ENCODE results near the gene PROM2.

Gene PROM2

DNA sequence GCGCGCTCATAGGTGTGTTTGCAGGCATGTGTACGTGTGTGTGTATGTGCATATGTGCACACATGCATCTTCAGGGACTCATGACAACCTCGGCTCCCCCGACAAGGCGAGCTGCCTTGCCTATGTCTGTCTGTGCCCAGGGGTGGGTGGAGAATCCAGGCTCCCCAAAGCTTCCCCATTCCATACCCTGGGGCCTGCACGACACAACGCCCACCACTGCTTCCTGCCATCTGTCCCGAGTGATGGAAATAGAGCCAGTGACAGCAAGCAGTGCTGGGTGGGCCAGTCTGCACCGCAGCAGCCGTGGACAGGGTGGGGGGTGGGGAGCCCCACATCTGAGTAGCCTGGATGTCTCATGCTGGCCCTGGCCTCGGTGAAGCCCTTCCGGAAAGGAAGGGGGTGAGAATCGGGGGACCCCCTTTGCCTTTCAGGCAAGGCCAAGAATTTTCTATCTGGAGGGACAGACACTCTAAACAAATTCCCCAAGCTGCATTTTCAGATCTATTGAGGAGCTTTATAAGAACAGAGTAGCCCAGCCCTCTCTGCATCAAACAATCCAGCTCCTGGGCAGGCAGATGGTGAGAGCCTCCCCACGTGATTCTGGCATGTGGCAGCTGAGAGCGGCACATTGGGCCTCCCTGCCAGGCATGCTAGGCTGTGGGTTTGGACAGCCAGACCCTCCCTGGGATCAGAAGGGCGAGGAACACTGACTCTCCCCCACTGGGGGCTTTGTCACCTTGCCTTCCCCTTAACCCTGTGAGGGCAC lies 27.8 kb downstream of the PROM2 start:
- H3K4me3 ChIP-seq (ENCODE audit: low read length), result no peak overlapping the region
- TF ChIP-seq ZNF274 (IDR thresholded peaks at IDR 0.05; ENCODE audit: low read depth, low read length), result no peak

DNA sequence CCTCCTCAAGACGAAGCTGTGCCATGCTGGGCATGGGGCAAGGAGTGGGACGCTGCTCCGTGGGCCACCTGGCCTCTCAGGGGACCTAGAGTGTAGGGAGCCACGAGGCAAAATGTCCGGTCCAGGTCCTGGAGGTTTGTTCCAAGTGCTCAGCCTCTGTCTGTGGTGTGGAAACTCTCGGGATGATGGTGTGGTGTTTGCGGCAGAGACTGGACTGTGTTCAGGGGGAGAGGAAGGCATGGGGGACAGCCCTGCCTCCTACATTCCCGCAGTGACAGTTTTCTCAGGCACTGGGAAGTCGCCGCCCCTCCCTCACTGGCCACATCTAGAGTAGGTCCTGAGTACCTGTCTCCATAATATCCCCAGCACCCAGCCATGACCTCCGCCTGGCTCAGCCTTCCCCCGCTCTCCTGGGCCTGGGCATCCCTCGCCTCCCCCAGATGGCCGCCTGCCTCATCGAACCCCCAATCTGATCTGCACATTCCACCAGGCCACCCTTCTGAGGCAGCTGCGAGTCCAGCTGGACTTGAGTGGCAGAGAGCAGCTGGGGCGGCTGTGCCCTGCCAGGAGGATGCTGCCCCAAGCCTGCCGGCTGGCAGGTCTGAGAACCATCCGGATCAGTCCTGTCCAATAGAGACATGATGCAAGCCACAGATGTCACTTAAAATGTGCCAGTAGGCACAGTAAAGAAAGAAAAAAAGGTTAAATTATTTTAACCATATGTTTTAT lies 29.1 kb downstream of the PROM2 start:
- no peak overlapping the region for H3K4me3 ChIP-seq (ENCODE audit: low read length)
- no peak for TF ChIP-seq ZNF274 (IDR thresholded peaks at IDR 0.05; ENCODE audit: low read depth, low read length)

DNA sequence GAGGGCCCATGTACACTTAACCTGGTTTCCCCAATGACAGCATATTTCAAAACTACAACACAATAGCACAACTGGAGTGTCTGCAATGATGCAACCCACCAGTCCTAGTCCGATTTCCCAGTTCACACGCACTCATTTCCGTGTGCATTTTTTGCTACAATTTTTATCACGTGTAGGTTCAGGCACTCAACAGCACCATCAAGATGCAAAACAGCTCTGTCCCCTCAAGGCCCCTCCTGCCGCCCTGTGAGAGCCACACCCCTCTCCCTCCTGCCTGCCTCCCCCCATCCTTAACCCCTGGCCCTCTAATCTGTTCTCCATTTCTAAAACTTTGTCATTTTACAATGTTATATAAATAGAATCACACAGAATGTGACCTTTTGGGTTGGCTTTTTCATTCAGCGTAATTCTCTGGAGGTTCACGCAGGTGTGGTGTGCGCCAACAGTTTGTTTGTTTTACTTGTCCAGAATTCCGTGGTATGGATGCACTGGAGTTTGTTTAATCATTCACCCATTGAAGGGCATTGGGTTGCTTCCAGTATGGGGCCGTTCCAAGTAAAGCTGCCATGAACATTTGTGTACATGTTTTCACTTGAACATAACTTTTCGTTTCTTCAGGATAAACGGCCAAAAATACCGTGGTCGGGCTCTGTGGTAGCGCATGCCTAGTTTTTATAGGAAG lies 31.3 kb downstream of the PROM2 start:
- no peak for TF ChIP-seq ZNF274 (IDR thresholded peaks at IDR 0.05; ENCODE audit: low read depth, low read length)
- no peak overlapping the region for H3K4me3 ChIP-seq (ENCODE audit: low read length)

- no peak overlapping the region for H3K4me3 ChIP-seq (ENCODE audit: low read length)
- TF ChIP-seq ZNF274 (IDR thresholded peaks at IDR 0.05; ENCODE audit: low read depth, low read length), result no peak
These were observed 32.2 kb downstream of the PROM2 start for GRCh38 chr2:95306336-95306895.

- no peak for TF ChIP-seq ZNF274 (IDR thresholded peaks at IDR 0.05; ENCODE audit: low read depth, low read length)
These were observed 32.8 kb downstream of the PROM2 start for GRCh38 chr2:95307036-95307435.

GRCh38 chr2:95307878-95308277 lies 33.6 kb downstream of the PROM2 start:
- no peak for TF ChIP-seq ZNF274 (IDR thresholded peaks at IDR 0.05; ENCODE audit: low read depth, low read length)
- no peak overlapping the region for H3K4me3 ChIP-seq (ENCODE audit: low read length)

More at GRCh38 chr2:95307036-95307435, 32.8 kb downstream of the PROM2 start:
- no peak overlapping the region for H3K4me3 ChIP-seq (ENCODE audit: low read length)

- no peak for TF ChIP-seq ZNF274 (IDR thresholded peaks at IDR 0.05; ENCODE audit: low read depth, low read length)
- no peak overlapping the region for H3K4me3 ChIP-seq (ENCODE audit: low read length)
These were observed 34.3 kb downstream of the PROM2 start for GRCh38 chr2:95308426-95308990.

- TF ChIP-seq ZNF274 (IDR thresholded peaks at IDR 0.05; ENCODE audit: low read depth, low read length), result no peak
- no peak overlapping the region for H3K4me3 ChIP-seq (ENCODE audit: low read length)
These were observed 35.4 kb downstream of the PROM2 start for GRCh38 chr2:95309599-95309998.

DNA sequence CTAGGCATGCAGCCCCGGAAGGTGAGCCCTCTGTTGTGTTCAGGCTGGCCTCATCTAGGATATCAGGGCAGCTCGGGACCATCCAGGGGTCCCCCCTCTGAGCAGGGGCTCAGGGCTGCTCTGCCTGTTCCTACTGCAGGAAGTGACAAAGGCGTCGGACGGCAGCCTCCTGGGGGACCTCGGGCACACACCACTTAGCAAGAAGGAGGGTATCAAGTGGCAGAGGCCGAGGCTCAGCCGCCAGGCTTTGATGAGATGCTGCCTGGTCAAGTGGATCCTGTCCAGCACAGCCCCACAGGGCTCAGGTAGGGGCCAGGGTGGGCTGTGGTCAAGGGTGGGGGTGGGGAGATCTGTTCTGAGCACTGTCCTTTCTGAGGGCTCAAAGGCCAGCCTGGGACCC lies 36.0 kb downstream of the PROM2 start:
- H3K4me3 ChIP-seq (ENCODE audit: low read length), result no peak overlapping the region
- no peak for TF ChIP-seq ZNF274 (IDR thresholded peaks at IDR 0.05; ENCODE audit: low read depth, low read length)

DNA sequence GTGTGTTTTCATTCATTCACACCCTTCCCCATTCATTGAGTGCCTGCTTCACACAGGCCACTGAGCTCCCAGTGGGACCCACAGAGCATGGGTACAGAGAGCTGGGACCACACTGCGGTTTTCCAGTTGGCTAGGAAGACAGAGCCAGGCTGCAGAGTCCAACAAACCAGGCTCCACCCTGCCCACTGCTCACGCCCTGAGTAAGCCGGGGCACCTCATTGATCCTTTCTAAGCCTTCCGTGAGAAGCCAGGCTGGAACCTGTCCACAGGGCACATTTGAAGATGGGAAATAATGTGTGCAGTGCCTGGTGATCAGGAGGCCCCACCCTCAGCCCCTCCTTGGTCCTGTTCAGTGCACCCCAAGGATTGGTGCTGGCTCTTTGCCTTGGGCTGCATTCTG lies 36.4 kb downstream of the PROM2 start:
- no peak for TF ChIP-seq ZNF274 (IDR thresholded peaks at IDR 0.05; ENCODE audit: low read depth, low read length)

GRCh38 chr2:95311815-95312542 lies 37.7 kb downstream of the PROM2 start:
- TF ChIP-seq ZNF274 (IDR thresholded peaks at IDR 0.05; ENCODE audit: low read depth, low read length), result no peak
- H3K4me3 ChIP-seq (ENCODE audit: low read length), result no peak overlapping the region

More for the DNA sequence above, 36.4 kb downstream of the PROM2 start:
- no peak overlapping the region for H3K4me3 ChIP-seq (ENCODE audit: low read length)

- TF ChIP-seq ZNF274 (IDR thresholded peaks at IDR 0.05; ENCODE audit: low read depth, low read length), result no peak
- no peak overlapping the region for H3K4me3 ChIP-seq (ENCODE audit: low read length)
These were observed 38.4 kb downstream of the PROM2 start for GRCh38 chr2:95312543-95313201.
